Measurements from ENCODE around the gene IQSEC1.

Gene IQSEC1

GRCh38 chr3:12984023-12984823 is 89.0 kb downstream of the IQSEC1 start:
- DNase-seq (ENCODE audit: low spot score), result peak; percentile 85

DNA sequence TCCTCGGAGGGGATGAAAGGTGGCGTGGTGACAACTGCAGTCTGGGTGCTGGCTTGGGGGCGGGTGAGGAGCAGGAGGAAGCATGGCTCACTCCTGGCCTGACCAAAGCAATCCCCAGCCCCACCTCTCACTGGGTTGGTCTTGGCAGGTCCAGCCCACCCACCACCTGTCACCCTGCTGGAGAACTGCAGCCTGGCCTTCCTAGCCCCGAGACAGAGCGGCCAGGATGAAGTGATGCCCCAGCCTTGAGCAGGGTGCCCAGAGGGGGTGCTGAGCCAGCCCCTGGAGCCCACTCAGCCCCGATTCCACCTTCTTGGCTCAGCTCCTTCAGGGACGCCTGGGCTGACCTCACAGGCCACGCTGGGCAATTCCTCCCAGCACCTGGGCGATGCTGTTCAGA is 89.9 kb downstream of the IQSEC1 start:
- DNase-seq (ENCODE audit: low spot score), result no peak

DNA sequence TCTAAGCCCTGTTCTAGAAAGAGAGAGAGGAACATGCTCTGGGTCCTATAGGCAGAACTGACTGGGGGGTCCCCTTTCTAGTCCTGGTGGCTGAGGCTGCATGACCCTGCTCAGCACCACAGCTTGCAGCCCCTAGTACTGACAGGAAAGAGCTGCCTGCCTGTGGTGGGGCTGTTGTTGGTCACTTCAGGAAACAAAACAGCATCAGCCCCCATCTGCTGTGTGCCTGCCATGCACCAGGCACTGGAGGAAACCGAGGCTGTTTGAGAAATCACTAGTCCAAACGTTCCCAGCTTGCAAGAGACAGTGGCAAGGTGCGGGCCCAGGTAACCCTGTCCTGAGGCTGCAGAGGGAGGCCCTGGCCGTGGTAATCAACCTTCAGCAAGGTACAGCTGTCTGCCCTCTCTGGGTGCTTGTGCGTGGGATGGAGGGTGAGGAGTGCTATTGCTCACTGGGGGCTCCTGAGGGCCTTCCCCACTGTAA is 90.6 kb downstream of the IQSEC1 start:
- DNase-seq (ENCODE audit: low spot score), result no peak

DNA sequence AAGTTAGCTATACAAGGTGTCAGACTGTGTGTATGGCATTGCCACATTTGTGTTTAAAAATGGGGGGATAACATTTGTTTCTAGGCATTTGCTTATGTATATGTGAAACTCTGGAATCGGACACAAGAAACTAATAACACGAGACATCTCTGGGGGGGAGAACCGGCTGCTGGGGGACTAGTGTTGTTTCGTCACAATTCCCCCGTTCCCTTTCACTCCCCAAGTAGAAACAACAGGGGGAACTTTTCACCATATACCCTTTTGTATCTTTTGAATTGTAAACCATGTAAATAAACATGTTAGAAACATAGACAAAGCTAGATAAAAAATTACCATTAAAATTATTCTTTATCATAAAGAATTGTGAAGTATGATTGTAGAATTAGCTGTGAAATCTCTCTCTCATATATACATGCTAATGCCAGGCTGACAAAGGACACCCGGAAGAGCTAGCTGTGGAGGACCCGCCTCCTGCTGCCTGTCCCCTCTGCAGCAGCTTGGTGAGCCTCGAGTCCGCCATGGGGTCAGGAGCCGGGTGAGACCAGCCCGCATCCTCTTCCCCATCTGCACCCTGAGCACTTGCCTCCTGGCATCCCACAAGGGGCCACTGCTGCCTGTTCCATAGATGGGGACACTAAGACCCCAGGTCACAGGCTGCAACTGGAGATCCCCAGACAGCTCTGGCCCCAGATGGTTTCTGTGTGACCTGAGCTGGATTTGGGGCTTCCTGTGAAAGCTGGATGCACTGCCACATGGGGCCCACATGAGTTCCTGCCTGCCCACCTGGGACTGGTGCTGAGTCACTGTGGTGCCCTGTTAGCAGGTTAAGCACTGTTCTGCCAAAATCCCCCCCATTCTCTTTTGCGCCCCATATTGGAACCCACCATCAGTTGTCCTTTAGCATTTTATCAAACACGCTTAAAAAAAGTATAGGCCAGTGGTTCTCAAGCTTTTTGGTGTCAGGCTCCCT is 91.6 kb downstream of the IQSEC1 start:
- DNase-seq (ENCODE audit: low spot score), result no peak

DNA sequence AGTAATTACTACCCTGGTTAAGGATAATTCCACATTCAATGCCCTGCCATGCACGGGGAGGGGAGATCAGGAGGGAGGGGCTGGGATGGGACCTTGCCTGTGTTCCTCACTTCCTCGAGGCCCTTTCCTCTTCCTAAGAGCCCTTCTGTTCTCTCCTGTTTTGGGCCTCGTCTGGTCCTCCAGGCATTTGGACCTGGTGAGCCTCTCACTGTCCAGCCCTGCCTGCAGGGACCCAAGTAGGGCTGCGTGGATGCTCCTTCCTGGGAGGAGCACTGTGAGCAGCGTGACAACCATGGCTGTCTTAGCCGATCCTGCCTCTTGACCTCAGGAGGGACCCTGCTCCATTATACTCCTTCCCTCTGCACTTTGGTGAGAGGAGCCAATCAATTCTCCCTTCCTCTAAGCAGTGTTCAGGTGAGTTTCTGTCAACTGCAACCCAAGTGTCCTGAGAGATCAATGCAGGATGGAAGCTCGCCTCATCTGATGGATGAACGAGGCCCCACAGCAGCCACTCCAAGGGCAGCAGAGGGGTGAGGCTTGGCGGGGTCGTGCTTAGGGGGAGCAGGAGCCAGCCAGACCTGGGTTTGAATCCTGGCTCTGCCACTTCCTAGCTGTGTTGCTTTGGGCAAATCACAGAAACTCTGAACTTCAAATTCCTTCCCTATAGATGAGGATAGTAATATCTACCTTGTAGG is 92.5 kb downstream of the IQSEC1 start:
- DNase-seq (ENCODE audit: low spot score), result no peak

- no peak for DNase-seq (ENCODE audit: low spot score)
Measured at GRCh38 chr3:12979947-12980487, 93.2 kb downstream of the IQSEC1 start.

- no peak for DNase-seq (ENCODE audit: low spot score)
Measured at GRCh38 chr3:12979151-12979946, 93.9 kb downstream of the IQSEC1 start.

- DNase-seq (ENCODE audit: low spot score), result no peak
Measured at GRCh38 chr3:12978682-12979081, 94.5 kb downstream of the IQSEC1 start.

DNA sequence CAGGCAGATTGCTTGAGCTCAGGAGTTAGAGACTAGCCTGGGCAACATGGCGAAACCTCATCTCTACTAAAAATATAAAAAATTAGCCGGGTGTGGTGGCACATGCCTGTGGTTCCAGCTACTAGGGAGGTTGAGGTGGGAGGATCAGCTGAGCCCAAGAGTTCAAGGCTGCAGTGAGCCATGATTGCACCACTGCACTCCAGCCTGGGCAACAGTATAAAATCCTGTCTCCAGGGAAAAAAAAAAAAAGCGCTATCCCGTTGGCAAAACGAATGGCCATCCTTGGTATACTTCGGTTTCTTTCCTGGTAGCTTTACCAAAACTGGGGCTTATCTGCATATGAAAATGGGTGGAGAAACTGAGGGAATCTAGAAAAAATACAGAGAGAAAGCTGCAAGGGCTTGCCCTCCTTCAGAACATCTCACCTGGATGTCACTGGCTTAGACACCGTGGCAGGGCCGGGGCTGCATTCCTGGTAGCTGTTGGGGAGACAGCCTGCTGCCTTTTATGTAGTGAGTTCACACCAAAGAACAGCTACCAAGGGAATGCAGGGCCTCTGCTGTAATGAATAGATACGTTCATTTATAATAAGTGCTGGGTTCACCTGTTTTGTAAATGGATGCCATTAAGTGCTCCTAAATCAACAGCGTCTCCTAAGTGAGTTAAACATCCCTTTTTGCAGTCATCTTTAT is 96.0 kb downstream of the IQSEC1 start:
- no peak for DNase-seq (ENCODE audit: low spot score)

DNA sequence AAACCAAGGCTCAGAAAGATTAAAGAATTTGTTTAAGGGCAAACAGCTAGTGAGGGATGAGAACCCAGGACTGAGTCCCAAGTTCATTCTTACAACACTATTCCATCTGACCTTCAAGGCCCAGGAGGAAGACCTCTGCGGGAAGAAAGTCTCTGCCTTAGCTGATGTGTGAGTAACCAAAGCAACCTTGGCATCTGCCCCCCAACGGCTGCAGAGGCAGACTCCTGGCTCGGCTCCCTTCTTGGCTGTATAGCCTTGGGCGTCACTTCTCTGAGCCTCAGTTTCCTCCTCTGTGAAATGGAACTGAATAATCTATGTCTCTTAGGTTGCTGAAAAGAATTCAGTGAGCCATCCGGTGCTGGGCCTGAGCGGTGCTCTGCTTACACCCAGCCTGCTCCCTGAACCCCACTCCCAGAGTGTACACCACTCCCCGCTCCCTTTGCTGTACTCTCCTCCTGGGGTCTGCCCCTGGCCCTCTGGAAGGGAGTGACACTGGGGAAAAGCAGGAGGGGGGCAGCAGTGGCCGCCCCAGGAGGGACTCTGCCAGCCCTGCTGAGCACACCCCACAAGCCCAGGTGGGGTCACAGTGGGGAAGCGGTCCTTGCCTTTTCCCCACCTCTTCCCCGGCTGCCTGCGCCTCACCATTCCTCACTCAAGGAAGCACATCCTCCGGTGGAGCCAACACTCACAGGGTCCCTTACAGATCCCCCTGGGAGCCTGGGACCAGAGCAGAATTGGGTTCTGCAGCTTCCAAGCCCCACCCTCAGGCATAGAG is 97.3 kb downstream of the IQSEC1 start:
- no peak for DNase-seq (ENCODE audit: low spot score)

- peak; percentile 53 for DNase-seq (ENCODE audit: low spot score)
Measured at GRCh38 chr3:12974819-12975218, 98.4 kb downstream of the IQSEC1 start.

DNA sequence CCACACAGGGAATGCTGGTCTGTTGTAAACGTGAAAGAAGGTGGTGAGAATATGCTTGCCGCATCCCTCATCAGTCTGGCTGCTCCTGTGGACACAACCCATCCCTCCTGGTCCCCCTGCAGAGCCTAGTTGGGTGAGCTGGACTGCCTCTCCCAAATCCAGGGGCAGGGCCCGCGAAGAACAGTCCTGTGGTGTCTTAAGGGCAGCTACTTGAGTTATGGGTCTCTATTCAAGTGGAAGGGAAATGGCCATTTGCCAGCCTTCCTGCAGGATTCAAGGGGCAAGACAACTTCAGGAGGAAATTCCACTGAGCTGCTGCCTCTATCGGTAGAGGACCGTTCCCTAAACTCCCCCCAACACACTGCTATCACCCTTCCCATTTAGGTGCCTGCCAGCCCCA is 98.9 kb downstream of the IQSEC1 start:
- DNase-seq (ENCODE audit: low spot score), result peak; percentile 26

DNA sequence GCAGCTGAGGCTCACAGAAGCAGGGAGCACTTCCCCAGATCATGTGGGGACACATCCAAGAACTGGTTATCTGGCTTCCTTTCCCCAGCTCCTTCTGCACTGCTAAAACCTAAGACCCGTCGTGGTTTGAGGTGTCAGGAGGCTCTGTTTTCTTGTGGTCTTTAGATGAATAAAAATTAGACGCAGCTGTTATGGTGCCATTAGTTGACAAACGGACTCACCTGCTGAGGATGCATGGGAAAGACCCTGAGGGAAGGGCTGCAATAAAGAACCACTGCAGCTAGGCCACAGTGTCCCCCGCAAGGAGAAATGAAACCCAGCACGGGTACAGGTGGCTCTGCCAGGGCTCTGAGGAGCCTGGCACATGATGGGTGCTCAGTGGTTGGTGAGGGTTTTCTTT is 99.4 kb downstream of the IQSEC1 start:
- DNase-seq (ENCODE audit: low spot score), result no peak

- no peak for DNase-seq (ENCODE audit: low spot score)
Measured at GRCh38 chr3:12972781-12973702, 100.2 kb downstream of the IQSEC1 start.

GRCh38 chr3:12972043-12972442 is 101.2 kb downstream of the IQSEC1 start:
- no peak for DNase-seq (ENCODE audit: low spot score)

DNA sequence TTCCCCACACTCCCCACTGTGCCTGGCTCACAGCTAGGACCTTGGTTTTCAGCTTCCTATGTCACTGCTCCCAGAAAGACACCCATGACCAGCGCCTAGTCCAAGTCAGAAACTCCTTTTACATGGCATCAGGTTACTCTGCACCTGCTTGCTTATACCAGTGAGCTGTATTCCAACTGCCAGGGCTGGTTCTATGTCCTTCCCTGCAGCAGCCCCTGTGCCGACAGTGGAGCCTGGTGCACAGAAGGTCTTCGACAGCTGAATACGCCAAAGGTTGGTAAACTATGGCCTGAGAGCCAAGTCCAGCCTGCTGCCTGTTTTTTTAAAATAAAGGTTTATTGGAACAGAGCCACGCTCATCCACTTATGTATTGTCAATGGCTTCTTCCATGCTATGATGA is 102.5 kb downstream of the IQSEC1 start:
- DNase-seq (ENCODE audit: low spot score), result no peak

DNA sequence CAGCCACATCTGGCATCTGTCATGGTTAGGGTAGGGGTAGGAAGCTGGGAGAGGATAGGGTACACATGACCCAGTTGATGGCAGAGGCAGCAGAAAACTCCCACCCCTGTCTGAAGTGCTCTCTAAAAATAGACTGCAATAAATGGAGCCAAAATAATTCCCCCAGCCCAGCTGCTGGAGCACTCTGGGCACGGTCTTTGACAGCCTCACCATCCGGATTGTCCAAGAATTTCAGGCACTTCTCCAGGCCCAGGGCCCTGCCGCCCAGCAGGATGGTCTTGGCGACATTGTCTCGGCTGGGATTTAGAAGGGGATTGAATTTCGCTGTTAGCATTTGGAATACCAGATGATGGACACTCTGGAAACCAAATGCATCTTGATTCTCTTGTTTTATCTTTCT is 103.7 kb downstream of the IQSEC1 start:
- DNase-seq (ENCODE audit: low spot score), result no peak

DNA sequence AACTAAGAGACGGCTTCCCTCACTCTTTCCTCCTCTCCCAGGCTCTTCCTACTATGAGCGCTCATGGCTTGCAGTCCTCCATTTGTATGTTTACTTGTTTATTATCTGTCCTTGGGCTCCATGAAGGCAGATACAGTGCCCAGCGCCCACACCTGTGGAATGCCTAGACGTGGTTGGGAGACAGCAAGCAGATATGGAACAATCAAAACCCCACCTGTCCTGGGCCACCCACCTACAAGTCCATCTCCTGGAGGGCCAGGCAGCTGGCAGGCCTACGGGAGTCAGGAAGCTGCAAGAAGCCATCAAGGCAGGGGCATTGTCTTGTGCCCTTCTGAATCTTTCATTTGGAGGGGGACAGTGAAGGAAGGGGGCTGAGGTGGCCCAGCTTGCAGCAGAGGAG is 104.7 kb downstream of the IQSEC1 start:
- no peak for DNase-seq (ENCODE audit: low spot score)

Data from cerebellar cortex (tissue), 1 donor.